HG03280 (cell line): Measurements from ENCODE around the gene ACACA.
"Not testable (repeated sequence)": the region's sequence is repeated elsewhere in the genome, so short reads cannot be mapped to it uniquely, and the experiment has no call there.

Source experiments
- ATAC-seq: cut with Tn5 transposase; IDR thresholded peaks from one replicate; pipeline ENCODE4 v1.9.1; 2021; ENCODE audit warnings: mild to moderate bottlenecking, moderate library complexity; ENCODE audit not compliant: unreplicated experiment

The ACACA gene

GRCh38 chr17:37406635-37407461 is at the start of gene ACACA, which contains the start of gene TADA2A:
Gene ACACA (minus strand): TSS chr17:37406836. CDS start chr17:37406299, 537 bp downstream.
Gene TADA2A (plus strand): TSS chr17:37406886. CDS start chr17:37411366, 4,480 bp downstream.
- ATAC-seq, result peak; percentile 79

- no peak for ATAC-seq
Observed at GRCh38 chr17:37450112-37450511, 43.5 kb upstream of the ACACA start.

- ATAC-seq, result no peak
Observed at GRCh38 chr17:37447641-37448040, 41.0 kb upstream of the ACACA start.

- ATAC-seq, result no peak
Observed at GRCh38 chr17:37446027-37446426, 39.4 kb upstream of the ACACA start.

GRCh38 chr17:37441369-37442014 is 34.9 kb upstream of the ACACA start:
- ATAC-seq, result not testable (repeated sequence)

- no peak for ATAC-seq
Observed at GRCh38 chr17:37440424-37440823, 33.8 kb upstream of the ACACA start.

GRCh38 chr17:37438141-37438540 is 31.5 kb upstream of the ACACA start:
- ATAC-seq, result no peak

- no peak for ATAC-seq
Observed at GRCh38 chr17:37432671-37433070, 26.0 kb upstream of the ACACA start.

GRCh38 chr17:37430051-37430627 is 23.5 kb upstream of the ACACA start:
- no peak for ATAC-seq

- ATAC-seq, result no peak
Observed at GRCh38 chr17:37429453-37429852, 22.8 kb upstream of the ACACA start.

GRCh38 chr17:37429039-37429438 is 22.4 kb upstream of the ACACA start:
- ATAC-seq, result no peak

- no peak for ATAC-seq
Observed at GRCh38 chr17:37425268-37425667, 18.6 kb upstream of the ACACA start.

GRCh38 chr17:37422971-37423625 is 16.5 kb upstream of the ACACA start:
- no peak for ATAC-seq

GRCh38 chr17:37417852-37418251 is 11.2 kb upstream of the ACACA start:
- ATAC-seq, result no peak

GRCh38 chr17:37413875-37414519 is 7.4 kb upstream of the ACACA start:
- no peak for ATAC-seq

GRCh38 chr17:37410357-37410756 is 3.7 kb upstream of the ACACA start:
- ATAC-seq, result no peak

- not testable (repeated sequence) for ATAC-seq
Observed at GRCh38 chr17:37408145-37408479, 1.5 kb upstream of the ACACA start.

- peak; percentile 20 for ATAC-seq
Observed at GRCh38 chr17:37405955-37406634, 541 bp downstream of the ACACA start.

GRCh38 chr17:37405522-37405921 is 1.1 kb downstream of the ACACA start:
- not testable (repeated sequence) for ATAC-seq

GRCh38 chr17:37400505-37400904 is 6.1 kb downstream of the ACACA start:
- ATAC-seq, result no peak
